ENCODE results near the gene ACAT2.
"Not testable (repeated sequence)": the region's sequence is repeated elsewhere in the genome, so short reads cannot be mapped to it uniquely, and the experiment has no call there.

The ACAT2 gene

DNA sequence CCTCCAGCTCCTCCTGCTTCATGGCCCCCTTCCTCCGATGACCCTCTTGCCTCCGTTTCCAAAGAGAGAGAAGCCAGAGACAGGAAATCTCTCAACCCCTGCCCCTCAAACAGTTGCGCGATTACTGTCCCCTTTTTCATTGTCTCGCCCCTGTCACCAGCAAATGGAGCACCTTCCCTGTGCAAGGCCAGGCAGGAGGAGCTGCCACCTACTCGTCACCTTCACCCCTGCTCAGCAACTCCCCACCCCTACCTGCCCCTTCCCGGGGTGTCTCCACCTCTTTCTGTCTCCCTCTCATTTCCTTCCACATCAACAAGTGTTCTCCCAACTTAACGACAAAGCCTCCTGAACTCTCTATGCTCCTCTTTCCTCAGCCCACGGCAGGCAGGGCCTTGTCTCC lies 51.9 kb downstream of the ACAT2 start:
- no peak for DNase-seq (ENCODE audit: low read depth)

- no peak for DNase-seq (ENCODE audit: low read depth)
Observed at GRCh38 chr6:159815410-159815809, 53.6 kb downstream of the ACAT2 start.

DNA sequence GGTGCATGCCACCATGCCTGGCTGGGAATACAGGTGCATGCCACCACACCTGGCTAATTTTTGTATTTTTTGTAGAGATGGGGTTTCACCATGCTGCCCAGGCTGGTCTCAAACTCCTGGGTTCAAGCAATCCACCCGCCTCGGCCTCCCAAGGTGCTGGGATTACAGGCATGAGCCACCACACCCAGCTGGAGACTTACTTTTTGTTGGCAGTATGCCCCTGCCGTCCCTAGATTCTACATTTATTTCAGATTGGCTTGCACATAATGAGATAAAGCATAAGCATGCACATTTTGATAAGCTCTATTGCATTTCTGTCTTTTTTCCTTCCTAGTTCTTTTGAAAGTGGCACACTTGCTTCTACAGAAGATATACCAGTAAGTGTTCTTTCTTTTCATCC lies 54.9 kb downstream of the ACAT2 start:
- not testable (repeated sequence) for DNase-seq (ENCODE audit: low read depth)

DNA sequence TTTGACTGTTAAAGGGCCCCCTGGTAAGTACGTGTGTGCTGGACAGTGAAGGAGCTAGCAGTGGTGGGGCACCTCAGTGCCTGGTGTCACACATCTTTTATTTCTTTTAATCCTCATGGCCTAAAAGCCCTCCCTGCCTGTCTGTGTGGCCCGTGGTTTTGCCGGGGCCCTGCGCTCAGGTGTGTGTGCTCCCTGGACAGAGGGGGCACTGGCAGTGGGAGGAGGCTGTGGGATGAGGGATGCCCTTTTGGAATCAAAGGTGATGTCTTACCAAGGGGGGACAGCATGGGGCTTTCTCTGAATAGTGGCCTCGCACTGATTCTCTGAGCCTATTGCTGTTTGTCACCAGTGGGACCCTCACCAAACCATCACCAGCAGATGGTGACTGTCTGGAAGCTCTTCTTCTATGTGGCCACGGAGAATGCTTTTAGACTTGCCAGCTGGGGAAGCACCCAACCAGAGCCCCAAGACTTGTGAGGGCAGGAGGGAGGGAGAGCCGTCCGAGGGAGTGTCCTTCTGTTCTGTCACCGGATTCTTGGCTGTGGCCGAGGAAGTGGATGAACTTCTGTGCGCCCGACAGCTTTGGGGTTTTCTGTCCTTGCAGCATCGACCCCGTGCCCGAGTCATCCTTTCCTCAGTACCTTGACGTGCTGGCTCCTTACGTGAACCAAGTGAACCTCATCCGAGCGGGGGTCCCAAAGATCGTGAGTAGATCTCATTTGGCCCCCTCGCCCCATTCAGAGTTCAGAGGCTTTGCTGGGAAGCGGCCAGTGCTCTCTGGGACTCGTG lies 56.3 kb downstream of the ACAT2 start:
- no peak for DNase-seq (ENCODE audit: low read depth)

GRCh38 chr6:159819098-159819497 lies 57.3 kb downstream of the ACAT2 start:
- no peak for DNase-seq (ENCODE audit: low read depth)

- DNase-seq (ENCODE audit: low read depth), result no peak
Observed at GRCh38 chr6:159819932-159820640, 58.2 kb downstream of the ACAT2 start.

GRCh38 chr6:159821122-159821521 lies 59.3 kb downstream of the ACAT2 start:
- no peak for DNase-seq (ENCODE audit: low read depth)

DNA sequence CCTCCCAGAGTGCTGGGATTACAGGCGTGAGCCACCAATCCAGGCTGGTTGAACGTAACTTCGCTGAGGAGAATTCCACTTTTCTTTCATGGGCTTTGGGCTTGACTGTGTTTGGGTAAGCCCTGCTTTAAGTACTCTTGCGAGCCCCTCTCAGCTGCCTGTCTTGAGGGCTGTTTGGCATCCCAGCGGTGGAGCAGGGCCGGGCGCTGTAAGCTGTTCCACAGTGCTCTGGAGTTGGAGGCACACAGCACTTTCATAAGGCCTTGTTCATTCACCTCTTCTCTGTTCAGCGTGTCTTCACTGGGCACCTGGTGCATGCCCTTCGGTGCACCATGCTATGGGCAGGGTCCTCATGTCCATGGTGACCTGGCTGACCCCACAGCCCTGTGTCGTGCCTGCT lies 59.9 kb downstream of the ACAT2 start:
- no peak for DNase-seq (ENCODE audit: low read depth)

DNA sequence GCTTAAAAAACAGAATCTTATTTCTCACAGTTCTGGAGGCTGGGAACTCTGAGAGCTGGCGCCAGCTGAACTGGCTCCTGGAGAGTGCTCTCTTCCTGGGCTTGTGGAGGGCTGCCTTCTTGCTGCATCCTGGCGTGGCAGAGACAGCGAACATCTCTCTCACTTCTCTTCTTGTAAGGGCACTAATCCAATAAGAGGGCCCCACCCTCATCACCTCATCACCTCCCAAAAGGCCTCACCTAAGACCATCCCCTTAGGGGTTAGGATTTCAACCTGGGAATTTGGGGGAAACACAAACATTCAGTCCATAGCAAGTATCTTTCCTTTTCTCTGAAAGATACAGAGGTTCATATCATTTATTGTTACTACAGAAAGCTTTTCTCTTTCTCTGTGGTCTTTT lies 62.1 kb downstream of the ACAT2 start:
- no peak for DNase-seq (ENCODE audit: low read depth)

GRCh38 chr6:159824690-159825089 lies 62.8 kb downstream of the ACAT2 start:
- DNase-seq (ENCODE audit: low read depth), result not testable (repeated sequence)

GRCh38 chr6:159826004-159826403 lies 64.2 kb downstream of the ACAT2 start:
- no peak for DNase-seq (ENCODE audit: low read depth)

- DNase-seq (ENCODE audit: low read depth), result no peak
Observed at GRCh38 chr6:159826968-159827647, 65.3 kb downstream of the ACAT2 start.

DNA sequence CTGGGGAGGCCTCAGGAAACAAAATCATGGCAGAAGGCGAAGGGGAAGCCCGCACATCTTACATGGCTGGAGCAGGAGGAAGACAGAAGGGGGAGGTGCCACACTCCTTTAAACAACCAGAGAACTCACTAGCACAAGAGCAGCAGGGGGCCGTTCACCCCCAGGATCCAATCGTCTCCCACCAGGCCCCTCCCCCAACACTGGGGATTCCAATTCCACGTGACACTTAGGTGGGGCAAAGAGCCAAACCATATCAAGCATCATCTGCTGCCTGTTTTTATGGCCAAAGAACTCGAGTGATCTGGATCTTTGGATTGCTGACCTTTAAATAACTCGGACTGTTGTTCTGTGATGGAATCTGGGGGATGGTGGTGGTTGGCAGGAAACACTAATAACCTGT lies 66.2 kb downstream of the ACAT2 start:
- no peak for DNase-seq (ENCODE audit: low read depth)

Data from HS-5 (cell line).